ENCODE results near the gene SUCLG1.

- TF ChIP-seq CTCF (IDR thresholded peaks at IDR 0.05) (no peak), POLR2A (IDR thresholded peaks at IDR 0.05) (no peak), EP300 (IDR thresholded peaks at IDR 0.05) (no peak)
Observed at GRCh38 chr2:84497285-84497684, 38.2 kb upstream of the SUCLG1 start.

Measured in gastroesophageal sphincter (tissue), 3 donors.